GM21576 (cell line): Measurements from ENCODE around the gene LRPAP1.

Experiments used
- ATAC-seq: cut with Tn5 transposase; IDR thresholded peaks from one replicate; pipeline ENCODE4 v1.9.1; 2021; ENCODE audit warnings: mild to moderate bottlenecking, moderate library complexity; ENCODE audit not compliant: unreplicated experiment

LRPAP1 gene

DNA sequence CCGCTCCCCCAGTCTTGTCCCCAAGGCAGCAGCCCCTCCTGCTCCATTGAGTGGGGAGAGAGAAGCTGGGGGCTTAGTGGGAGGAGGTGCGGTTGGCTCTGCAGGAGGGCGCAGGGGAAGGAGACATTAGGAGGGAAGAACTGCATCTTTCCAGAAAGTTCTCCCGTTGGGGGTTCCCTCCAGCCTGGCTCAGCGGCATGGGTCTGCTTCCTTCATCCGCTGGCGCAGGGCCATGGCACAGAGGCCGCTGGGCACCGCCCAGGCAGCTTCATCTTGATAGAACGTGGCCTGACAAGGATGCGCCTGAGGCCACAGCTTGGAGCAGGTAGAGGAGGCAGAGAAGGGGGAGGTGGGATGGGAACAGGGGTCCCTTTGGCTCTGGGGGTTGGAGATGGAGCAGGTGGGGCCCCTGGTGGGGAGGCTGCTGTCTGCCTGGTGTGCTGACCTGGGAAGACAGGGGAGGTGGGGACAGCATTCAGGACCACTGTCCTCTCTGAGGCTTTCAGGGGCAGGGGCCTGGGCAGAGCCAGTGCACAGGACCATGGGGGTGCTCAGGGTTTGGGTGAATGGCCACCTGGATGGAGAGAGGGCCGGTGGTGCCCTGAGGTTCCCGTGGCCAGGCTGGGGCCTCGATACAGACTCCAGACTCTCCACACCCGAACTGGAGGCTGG lies 57.0 kb downstream of the LRPAP1 start:
- ATAC-seq, result no peak

DNA sequence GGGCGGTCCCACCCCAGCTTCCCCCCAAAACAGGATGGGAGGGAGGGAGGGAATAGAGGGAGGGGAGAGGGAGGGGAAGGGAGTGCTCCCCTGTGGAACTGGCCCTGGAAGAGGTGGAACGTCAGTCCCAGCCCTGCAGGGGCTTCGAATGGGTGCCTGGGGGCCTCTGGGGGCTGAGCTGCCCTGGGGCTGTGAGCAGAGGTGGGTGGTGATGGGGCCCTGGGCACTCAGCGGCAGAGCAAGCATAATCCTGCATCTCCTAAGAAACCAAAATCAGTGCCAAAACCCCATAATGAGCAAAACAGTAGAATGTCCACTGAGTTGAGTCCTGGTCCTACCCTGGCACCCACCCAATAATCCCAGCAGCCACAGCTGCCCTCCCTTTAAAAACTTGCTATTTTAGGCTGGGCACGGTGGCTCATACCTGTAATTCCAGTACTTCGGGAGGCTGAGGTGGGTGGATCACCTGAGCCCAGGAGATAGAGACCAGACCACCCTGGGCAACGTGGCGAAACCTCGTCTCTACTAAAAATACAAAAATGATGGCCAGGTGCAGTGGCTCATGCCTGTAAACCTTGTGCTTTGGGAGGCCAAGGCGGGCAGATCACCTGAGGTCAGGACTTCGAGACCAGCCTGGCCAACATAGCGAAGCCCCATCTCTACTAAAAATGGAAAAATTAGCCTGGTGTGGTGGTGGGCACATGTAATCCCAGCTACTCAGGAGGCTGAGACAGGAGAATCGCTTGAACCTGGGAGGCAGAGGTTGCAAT lies 58.0 kb downstream of the LRPAP1 start:
- ATAC-seq, result no peak

DNA sequence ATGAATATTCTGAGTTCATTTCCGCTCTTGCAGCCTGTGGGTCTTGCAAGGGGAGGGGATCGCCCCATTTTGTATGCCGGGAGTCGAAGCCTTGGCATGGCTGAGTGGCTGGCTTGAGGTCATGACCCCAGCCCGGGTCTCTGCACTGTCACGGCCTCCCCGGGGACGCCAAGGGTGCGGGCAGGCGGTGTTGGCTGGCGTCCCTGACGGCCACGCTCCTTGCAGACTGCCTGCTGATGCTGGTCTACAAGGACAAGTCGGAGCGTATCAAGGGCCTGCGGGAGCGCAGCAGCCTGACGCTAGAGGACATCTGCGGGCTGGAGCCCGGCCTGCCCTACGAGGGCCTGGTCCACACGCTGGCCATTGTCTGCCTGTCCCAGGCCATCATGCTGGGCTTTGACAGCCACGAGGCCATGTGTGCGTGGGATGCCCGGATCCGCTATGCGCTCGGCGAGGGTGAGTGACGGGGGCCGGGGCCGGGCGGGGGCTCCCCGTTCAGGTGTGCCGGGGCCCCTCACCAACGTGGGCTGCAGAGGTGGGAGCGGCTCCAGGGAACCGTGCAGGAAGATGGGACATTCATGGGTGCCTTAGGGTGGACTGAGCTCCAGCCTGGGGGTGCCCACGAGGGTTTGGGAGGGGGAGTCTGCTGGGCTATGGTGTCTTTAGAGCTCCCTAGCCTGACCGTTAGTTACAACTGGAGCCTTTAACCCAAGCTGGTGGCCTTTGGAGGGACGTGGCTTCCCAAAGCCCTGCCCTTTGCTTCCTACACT lies 58.9 kb downstream of the LRPAP1 start:
- no peak for ATAC-seq

GRCh38 chr4:3472411-3473141 lies 59.6 kb downstream of the LRPAP1 start:
- no peak for ATAC-seq

DNA sequence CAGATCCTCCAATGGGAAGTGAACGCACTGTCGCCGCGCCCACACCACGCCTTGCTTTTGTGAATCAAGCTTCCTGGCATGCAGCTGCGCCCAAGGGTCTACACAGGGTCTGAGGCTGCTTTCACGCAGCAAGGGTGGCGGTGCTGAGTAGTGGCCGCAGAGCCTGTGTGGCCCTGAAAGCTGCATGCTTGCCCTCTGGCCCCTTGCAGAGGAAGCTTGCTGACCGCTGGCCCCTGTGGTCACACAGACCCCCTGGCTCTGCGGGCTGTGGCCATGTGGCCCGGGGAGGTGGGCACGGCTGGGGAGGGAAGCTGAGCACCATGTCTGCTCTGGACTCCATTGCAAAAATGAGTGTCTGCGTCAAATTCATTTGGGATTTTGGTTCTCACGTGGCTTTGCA lies 60.3 kb downstream of the LRPAP1 start:
- no peak for ATAC-seq

GRCh38 chr4:3471098-3471760 lies 61.0 kb downstream of the LRPAP1 start:
- no peak for ATAC-seq

DNA sequence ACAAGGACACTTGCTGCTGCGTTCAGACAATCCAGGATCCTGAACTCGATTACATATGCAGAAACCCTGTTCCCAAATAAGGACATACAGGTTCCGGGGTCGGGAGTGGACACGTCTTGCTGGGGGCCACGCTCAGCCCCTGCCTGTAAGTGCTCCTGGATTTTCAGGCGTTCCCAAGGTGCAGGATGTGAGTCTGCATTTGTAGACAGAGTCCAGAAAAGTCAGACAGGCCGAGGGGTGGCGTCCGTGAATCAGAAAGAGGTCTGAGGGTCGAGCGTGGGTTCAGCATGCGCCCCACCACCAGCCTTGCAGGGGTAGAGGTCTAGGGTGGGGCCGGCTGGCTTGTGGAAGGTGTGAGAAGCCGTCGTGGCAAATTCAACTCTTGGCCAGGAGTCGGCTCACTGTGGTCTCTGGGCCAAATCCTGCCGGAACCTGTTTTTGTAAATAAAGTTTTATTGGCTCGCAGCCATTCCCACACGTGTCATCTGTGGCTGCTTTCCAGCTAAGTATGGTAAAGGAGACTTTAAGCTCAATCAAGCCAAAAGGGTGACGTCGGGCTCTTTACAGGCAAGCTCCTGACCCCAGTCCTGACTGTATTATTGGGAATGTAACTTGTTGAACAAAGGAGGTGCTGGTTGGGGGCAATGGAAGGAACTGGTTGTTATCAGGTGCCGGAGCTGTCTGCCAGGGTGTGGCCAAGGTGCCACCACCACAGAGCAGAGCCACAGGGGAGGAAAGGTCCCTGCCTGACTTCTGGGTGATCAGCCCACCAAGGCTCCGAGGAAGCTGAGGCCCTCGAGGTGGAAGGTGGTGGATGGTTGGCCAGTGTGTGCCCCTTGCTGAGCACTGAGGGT lies 61.8 kb downstream of the LRPAP1 start:
- ATAC-seq, result no peak

GRCh38 chr4:3469386-3470243 lies 62.6 kb downstream of the LRPAP1 start:
- ATAC-seq, result no peak

DNA sequence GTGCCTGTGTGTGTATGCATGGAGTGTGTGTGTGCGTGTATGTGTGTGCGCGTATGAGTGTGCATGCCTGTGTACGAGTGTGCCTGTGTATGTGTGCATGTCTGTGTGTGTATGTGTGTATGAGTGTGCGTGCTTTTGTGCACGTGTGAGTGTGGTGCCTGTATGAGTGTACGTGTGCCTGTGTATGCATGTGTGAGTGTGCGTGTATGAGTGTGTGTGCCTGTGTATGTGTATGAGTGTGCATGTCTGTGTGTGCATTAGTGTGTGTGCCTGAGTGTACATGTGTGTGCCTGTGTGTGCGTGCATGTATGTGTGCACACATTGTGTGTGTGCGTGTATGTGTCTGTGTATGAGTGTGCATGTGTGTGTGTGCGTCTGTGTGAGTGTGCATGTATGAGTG lies 63.4 kb downstream of the LRPAP1 start:
- no peak for ATAC-seq

DNA sequence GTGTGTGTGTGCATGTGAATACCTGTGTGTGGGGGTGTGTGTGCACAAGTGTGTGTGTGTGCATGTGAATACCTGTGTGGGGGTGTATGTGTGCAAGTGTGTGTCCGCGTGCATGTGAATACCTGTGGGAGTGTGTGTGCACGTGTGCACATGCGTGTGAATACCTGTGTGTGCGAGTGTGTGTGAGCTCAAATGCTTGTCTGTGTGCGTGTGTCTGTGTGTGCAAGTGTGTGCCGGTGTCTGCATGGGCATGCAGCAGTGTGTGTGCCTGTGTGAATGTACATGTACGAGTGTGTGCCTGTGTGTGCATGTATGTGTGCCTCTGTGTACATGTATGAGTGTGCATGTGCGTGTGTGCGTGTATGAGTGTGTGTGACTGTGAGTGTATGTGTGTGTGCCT lies 64.1 kb downstream of the LRPAP1 start:
- no peak for ATAC-seq

DNA sequence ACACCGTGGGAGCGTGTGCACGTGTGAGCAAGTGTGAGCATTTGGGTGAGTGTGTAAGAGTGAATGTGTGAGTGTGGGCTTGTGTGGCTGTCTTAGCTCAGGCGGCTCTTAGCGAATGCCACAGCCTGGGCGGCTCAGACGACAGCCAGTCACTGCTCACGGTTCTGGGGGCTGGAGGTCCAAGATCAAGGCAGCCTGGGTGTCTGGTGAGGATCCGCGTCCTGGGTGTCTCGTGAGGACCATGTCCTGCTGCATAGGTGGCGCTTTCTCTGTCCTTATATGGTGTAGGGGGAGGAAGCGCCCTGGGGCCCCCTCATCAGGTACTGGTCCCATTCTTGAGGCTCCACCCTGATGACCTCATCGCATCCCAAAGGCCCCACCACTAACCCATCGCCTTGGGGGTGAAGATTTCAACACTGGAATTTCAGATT lies 64.6 kb downstream of the LRPAP1 start:
- no peak for ATAC-seq

- no peak for ATAC-seq
Measured at GRCh38 chr4:3466691-3467600, 65.3 kb downstream of the LRPAP1 start.

DNA sequence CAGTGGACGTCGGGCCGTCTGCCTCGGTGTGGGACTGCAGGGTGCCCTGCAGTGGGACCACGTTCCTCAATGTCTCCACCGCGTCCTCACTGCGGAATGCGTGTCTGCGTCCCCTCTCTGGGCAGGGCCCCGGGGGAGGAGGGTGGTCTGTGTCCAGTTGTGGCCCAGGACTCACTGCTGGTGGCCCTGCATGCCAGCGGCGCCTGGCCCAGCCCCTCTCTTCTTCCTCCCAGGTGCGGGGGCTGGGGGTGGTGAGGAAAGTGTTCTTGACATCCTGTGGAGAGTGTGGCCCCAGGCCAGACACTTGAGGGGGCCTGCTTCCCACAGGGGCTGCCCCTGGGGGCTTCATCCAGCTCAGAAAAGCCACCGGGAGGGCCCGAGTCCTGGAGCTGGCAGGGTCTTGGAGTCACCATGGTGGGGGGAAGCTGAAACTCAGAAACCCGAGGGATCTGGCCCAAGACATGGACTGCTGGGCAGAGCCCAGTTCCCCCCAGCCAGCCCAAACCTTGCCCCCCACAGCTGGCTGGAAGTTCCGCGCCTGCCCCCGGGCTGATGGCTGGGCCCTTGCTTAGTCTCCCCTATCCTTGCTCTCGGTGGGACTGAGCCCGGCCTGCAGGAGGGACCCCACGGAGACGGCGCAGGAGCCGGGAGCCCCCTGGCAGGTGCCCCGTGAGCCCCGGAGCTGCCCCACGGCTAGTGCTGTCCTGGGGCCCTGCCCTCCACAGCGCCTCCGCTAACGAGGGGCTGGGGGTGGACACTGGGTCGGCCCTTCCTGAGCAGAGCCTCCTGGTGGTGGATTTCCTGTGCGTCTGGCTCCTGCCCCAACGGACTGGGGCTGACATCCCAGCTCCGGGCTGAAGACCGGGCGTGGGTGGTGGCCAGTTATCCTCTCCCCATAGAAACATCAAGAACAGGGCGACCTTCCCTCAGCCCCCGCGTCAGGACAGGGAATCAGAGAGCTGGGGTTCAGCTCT lies 66.2 kb downstream of the LRPAP1 start:
- ATAC-seq, result no peak

DNA sequence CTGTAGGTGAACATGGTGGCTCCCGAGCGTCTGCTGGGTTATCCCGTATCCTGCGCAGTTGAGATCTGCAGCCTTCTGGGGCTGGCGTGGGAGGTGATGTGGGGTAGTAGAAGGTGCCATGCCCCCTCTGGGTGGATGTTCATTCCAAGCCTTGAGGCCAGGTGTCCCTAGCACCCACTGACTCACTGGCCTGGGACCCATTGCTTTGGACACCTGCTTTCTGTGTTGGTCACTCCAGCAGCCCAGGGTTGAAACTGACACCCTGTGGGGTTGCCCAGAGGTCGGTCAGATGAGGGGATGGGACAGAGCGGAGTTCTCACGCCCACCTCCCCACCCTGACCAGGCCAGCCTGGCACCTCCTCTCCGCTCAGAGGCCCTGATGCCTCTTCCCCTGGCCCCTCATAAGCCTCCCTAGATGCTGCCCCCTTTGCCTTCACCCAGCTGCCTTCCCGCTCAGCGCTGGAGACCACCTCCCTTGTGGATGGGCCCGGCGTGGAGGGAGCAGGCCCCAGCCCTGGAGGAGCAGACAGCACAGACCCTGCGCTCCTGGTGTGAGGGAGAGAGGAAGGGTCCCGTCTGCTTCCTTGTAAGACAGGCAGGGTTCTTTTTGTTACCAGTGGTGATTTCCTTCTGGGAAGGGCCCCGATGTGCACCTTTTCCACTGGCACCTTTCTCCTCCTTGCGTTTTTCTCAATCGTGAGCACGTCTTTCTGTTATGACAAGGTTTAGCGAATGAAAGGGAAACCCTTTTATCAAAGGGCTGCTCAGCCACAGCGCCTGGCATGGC lies 67.1 kb downstream of the LRPAP1 start:
- no peak for ATAC-seq

- no peak for ATAC-seq
Measured at GRCh38 chr4:3464349-3464905, 67.8 kb downstream of the LRPAP1 start.
